Activated effector memory CD4-positive, alpha-beta T cell treated with anti-CD3 and anti-CD28 coated beads, Interleukin-2, amount 50 U/mL, for 16 hours (primary cell): ENCODE results near the gene TMEM270.

Experiments
- DNase-seq: peaks from one replicate; pipeline ENCODE4 v3.0.0-alpha.2; 2020

TMEM270 gene

GRCh38 chr7:73890555-73891147, 29.7 kb downstream of the TMEM270 start:
- DNase-seq = no peak

- DNase-seq = no peak
Observed at GRCh38 chr7:73891178-73891885, 30.4 kb downstream of the TMEM270 start.

- DNase-seq = no peak
Observed at GRCh38 chr7:73892003-73892999, 31.3 kb downstream of the TMEM270 start.

GRCh38 chr7:73893342-73894101, 32.6 kb downstream of the TMEM270 start:
- no peak for DNase-seq

- DNase-seq = no peak
Observed at GRCh38 chr7:73894166-73894565, 33.2 kb downstream of the TMEM270 start.

GRCh38 chr7:73894733-73895551, 34.0 kb downstream of the TMEM270 start:
- no peak for DNase-seq

GRCh38 chr7:73895626-73896025, 34.7 kb downstream of the TMEM270 start:
- DNase-seq = no peak

GRCh38 chr7:73896454-73896853, 35.5 kb downstream of the TMEM270 start:
- no peak for DNase-seq

- no peak for DNase-seq
Observed at GRCh38 chr7:73899731-73900142, 38.8 kb downstream of the TMEM270 start.

- DNase-seq = no peak
Observed at GRCh38 chr7:73900286-73900685, 39.3 kb downstream of the TMEM270 start.

GRCh38 chr7:73901231-73901822, 40.4 kb downstream of the TMEM270 start:
- no peak for DNase-seq

- peak; percentile 46 for DNase-seq
Observed at GRCh38 chr7:73901823-73902597, 41.1 kb downstream of the TMEM270 start.

GRCh38 chr7:73903321-73904218, 42.6 kb downstream of the TMEM270 start:
- DNase-seq = peak; percentile 27

- DNase-seq = peak; percentile 48
Observed at GRCh38 chr7:73904219-73905137, 43.5 kb downstream of the TMEM270 start.

GRCh38 chr7:73905360-73905759, 44.4 kb downstream of the TMEM270 start:
- peak; percentile 39 for DNase-seq

- DNase-seq = peak; percentile 13
Observed at GRCh38 chr7:73906874-73907273, 45.9 kb downstream of the TMEM270 start.

GRCh38 chr7:73907554-73908122, 46.7 kb downstream of the TMEM270 start:
- peak; percentile 25 for DNase-seq

GRCh38 chr7:73908123-73908611, 47.2 kb downstream of the TMEM270 start:
- DNase-seq = peak; percentile 53
